Skeletal muscle tissue (tissue), 4 donors: Measurements from ENCODE around the gene PHKA1. TPM values are rescaled to one million over a fixed set of nuclear protein-coding genes. Genes with fewer than 3 reads are reported as not detected.
"Not testable (repeated sequence)": the region's sequence is repeated elsewhere in the genome, so short reads cannot be mapped to it uniquely, and the experiment has no call there.

Experiments used
- H3K27ac ChIP-seq: one replicate; pipeline ENCODE4 v1.7.0; 2013; ENCODE audit warnings: mild to moderate bottlenecking, low read depth, low read length, inconsistent platforms
- H3K27me3 ChIP-seq, 3 donors: one replicate each; pipeline ENCODE4 v1.7.0; 2013; ENCODE audit warnings: low read length in 3 of 3; ENCODE audit not compliant: control insufficient read depth in 3 of 3, insufficient read depth in 3 of 3
- H3K36me3 ChIP-seq, 3 donors: one replicate each; pipeline ENCODE4 v1.7.0; 2013; ENCODE audit warnings: low read length in 3 of 3; ENCODE audit not compliant: control insufficient read depth in 3 of 3, insufficient read depth in 3 of 3
- H3K4me1 ChIP-seq, 3 donors: one replicate each; pipeline ENCODE4 v1.7.0; 2013; ENCODE audit warnings: low read length in 3 of 3, mild to moderate bottlenecking in 3 of 3; ENCODE audit not compliant: control insufficient read depth in 3 of 3, insufficient read depth in 3 of 3
- H3K4me3 ChIP-seq, 3 donors: one replicate each; pipeline ENCODE4 v1.7.0; 2013; ENCODE audit warnings: low read length in 3 of 3
- H3K9ac ChIP-seq, 3 donors: one replicate each; pipeline ENCODE4 v1.7.0; 2013; ENCODE audit warnings: low read length in 3 of 3, mild to moderate bottlenecking in 3 of 3, moderate library complexity in 2 of 3, low read depth in 1 of 3
- H3K9me3 ChIP-seq, 3 donors: one replicate each; pipeline ENCODE4 v1.7.0; 2013; ENCODE audit warnings: low read length in 3 of 3; ENCODE audit not compliant: control insufficient read depth in 3 of 3
- total RNA-seq: library from RNA; depleted of rRNA; stranded (reverse); fragments of >200 nt; gene quantifications from one replicate; pipeline ENCODE4 v1.2.3, GENCODE V29; 2014
- donor health status: Osteomylitis.

Gene PHKA1
- 2.6 TPM for total RNA-seq

- not testable (repeated sequence) for H3K4me1 ChIP-seq, H3K27me3 ChIP-seq, H3K36me3 ChIP-seq, H3K9me3 ChIP-seq
- Histone ChIP-seq H3K27ac (peak within 1 kb of the TSS; percentile 80), H3K9ac (peak within 1 kb of the TSS; percentile 71 to 82 (median 76)), H3K4me3 (peak within 1 kb of the TSS; percentile 75 to 77 (median 76))
These were observed at the start of gene PHKA1 for GRCh38 chrX:72713599-72714477. Gene PHKA1 (minus strand): TSS chrX:72714306. CDS start chrX:72713880, 426 bp downstream.

- H3K27ac ChIP-seq, H3K4me3 ChIP-seq, H3K27me3 ChIP-seq, H3K9ac ChIP-seq, H3K36me3 ChIP-seq, H3K4me1 ChIP-seq, H3K9me3 ChIP-seq: not testable (repeated sequence)
These were observed 46.3 kb upstream of the PHKA1 start for GRCh38 chrX:72760454-72760853.

- H3K9ac ChIP-seq, H3K4me1 ChIP-seq, H3K9me3 ChIP-seq, H3K27me3 ChIP-seq, H3K4me3 ChIP-seq, H3K36me3 ChIP-seq, H3K27ac ChIP-seq: not testable (repeated sequence)
These were observed 34.4 kb upstream of the PHKA1 start for GRCh38 chrX:72748545-72748944.

GRCh38 chrX:72745546-72745945 is 31.4 kb upstream of the PHKA1 start:
- H3K27ac ChIP-seq, H3K9me3 ChIP-seq, H3K36me3 ChIP-seq, H3K27me3 ChIP-seq, H3K9ac ChIP-seq, H3K4me1 ChIP-seq, H3K4me3 ChIP-seq: not testable (repeated sequence)

- Histone ChIP-seq H3K9ac (no peak overlapping the region), H3K27ac (no peak overlapping the region), H3K36me3 (no peaks in the 10 kb centered on the region), H3K4me1 (no peaks in the 10 kb centered on the region), H3K9me3 (no peaks in the 10 kb centered on the region), H3K4me3 (no peak overlapping the region), H3K27me3 (no peaks in the 10 kb centered on the region)
These were observed 21.5 kb upstream of the PHKA1 start for GRCh38 chrX:72735561-72735960.

GRCh38 chrX:72733636-72734035 is 19.5 kb upstream of the PHKA1 start:
- H3K9ac ChIP-seq, H3K27ac ChIP-seq, H3K27me3 ChIP-seq, H3K9me3 ChIP-seq, H3K36me3 ChIP-seq, H3K4me3 ChIP-seq, H3K4me1 ChIP-seq: not testable (repeated sequence)

GRCh38 chrX:72727846-72728245 is 13.7 kb upstream of the PHKA1 start:
- Histone ChIP-seq H3K36me3 (no peaks in the 10 kb centered on the region), H3K27me3 (no peaks in the 10 kb centered on the region), H3K4me3 (no peak overlapping the region), H3K9me3 (no peaks in the 10 kb centered on the region), H3K9ac (no peak overlapping the region), H3K4me1 (no peaks in the 10 kb centered on the region), H3K27ac (no peak overlapping the region)

- Histone ChIP-seq H3K36me3 (no peaks in the 10 kb centered on the region), H3K4me1 (peaks cover 0 to 6% (median 4%) of the 10 kb centered on the region in 3 donors), H3K4me3 (no peak overlapping the region), H3K9ac (no peak overlapping the region), H3K27me3 (no peaks in the 10 kb centered on the region), H3K27ac (peak overlapping the region; percentile 63), H3K9me3 (no peaks in the 10 kb centered on the region)
These were observed 2.7 kb upstream of the PHKA1 start for GRCh38 chrX:72716766-72717165.

- Histone ChIP-seq H3K4me1 (peaks cover 0 to 6% (median 4%) of the 10 kb centered on the region in 3 donors), H3K9ac (no peak overlapping the region), H3K9me3 (no peaks in the 10 kb centered on the region), H3K36me3 (no peaks in the 10 kb centered on the region), H3K4me3 (no peak overlapping the region), H3K27ac (no peak overlapping the region), H3K27me3 (no peaks in the 10 kb centered on the region)
These were observed 1.4 kb upstream of the PHKA1 start for GRCh38 chrX:72715546-72715945.

- H3K27ac ChIP-seq = peak overlapping the region; percentile 80
- H3K4me1 ChIP-seq = peaks cover 0 to 6% (median 4%) of the 10 kb centered on the region in 3 donors
- H3K4me3 ChIP-seq = peak overlapping the region; percentile 70 to 77 (median 75)
- no peaks in the 10 kb centered on the region for H3K27me3 ChIP-seq
- peak overlapping the region; percentile 71 to 82 (median 76) for H3K9ac ChIP-seq
- H3K36me3 ChIP-seq = no peaks in the 10 kb centered on the region
- H3K9me3 ChIP-seq = no peaks in the 10 kb centered on the region
These were observed 391 bp upstream of the PHKA1 start for GRCh38 chrX:72714478-72714916.
